Stimulated activated CD4-positive, alpha-beta T cell treated with anti-CD3 and anti-CD28 coated beads, Interleukin-12 subunit alpha, Interleukin-12 subunit beta, amount 100 ng/mL, for 4 hours (primary cell): ENCODE data around the gene FAM135A.
"Not testable (repeated sequence)": the region's sequence is repeated elsewhere in the genome, so short reads cannot be mapped to it uniquely, and the experiment has no call there.

Experiments
- DNase-seq: peaks from one replicate; pipeline ENCODE4 v3.0.0-alpha.2; 2020

Gene FAM135A

DNA sequence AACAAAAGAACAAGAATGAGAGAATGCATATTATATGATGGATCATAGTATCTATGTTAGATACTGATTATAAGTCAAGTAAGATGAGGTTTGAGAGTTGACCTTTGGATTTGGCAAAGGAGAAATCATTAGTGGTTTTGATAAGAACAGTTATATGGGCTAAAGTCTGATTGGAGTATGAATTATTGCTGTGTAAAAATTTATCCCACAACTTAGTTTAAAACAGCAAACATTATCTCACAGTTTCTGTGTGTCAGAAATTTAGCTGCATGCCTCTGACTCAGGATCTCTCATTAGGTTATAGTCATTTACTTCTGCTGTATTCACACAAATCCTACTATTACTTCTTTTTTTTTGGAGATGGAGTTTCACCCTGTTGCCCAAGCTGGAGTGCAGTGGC is 56.7 kb downstream of the FAM135A start:
- no peak for DNase-seq

DNA sequence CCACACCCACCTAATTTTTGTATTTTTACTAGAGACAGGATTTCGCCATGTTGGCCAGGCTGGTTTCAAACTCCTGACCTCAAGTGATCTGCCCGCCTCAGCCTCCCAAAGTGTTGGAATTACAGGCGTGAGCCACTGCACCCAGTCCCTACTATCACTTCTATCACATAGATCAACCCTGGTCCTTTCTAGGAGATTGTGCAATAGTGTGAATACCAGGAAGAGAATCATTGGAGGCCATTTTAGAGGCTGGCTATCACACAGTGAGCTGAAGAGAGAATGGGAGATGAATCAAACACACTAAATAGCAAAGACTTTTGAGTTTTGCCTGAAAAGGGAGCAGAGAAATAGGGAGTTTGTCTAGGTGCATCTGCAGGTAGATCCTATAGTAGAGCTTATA is 57.2 kb downstream of the FAM135A start:
- DNase-seq: not testable (repeated sequence)

DNA sequence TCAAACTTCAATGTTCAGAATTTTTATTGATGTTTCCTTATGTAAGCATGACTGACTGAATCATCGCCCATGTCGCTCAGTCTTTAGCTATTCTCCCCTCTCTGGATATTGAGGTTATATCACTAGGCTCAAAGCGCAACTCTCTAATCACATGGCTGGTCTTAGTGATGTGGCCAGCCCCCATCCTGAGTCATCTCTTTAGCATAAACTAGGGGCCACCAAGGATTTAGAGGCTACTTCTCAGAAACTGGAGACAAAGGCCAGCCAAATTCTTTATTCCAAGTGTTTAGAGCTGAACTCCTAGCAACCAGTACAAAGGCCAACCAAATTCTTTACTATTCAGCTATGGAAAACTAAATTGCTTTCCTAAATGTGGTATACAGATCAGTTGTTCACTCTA is 61.4 kb downstream of the FAM135A start:
- no peak for DNase-seq

- DNase-seq: no peak
Observed at GRCh38 chr6:70479236-70479635, 65.9 kb downstream of the FAM135A start.

GRCh38 chr6:70486638-70487037 is 73.3 kb downstream of the FAM135A start:
- not testable (repeated sequence) for DNase-seq

- no peak for DNase-seq
Observed at GRCh38 chr6:70489364-70489763, 76.1 kb downstream of the FAM135A start.

DNA sequence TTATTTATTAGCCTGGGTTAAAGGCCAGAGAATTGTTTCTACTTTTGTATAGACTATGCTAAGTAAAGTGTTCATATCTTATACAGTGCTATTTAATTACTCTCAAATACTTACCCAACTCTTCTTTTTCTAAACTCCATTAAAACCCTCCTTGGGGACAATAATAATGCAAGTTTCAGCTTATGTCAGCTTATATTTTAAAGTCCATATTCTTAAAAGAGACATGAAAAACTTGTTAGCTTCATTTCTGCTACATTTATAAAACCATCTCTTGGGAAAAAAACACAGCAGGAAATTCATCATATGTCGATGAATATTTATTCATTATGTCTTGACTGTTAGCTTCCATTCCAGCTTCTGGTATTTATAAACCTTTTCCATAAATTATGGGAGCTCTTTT is 81.5 kb downstream of the FAM135A start:
- DNase-seq: no peak

- DNase-seq: not testable (repeated sequence)
Observed at GRCh38 chr6:70495790-70496189, 82.5 kb downstream of the FAM135A start.

DNA sequence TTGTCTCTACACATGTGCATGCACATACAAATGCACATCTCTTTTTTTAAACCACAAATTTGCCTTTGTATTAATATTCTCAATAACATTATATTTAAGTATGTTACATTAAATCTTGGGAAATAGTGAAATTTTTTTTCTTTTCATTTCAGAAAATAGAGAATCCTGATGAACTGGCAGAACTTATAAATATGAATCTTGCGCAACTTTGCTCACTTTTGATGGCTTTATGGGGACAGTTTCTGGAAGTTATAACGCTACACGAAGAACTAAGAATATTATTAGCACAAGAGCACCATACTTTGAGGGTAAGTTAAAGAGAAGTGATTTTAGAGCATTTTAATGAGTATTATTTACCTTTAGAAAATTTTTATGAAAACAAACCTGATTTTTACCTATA is 89.2 kb downstream of the FAM135A start:
- no peak for DNase-seq

DNA sequence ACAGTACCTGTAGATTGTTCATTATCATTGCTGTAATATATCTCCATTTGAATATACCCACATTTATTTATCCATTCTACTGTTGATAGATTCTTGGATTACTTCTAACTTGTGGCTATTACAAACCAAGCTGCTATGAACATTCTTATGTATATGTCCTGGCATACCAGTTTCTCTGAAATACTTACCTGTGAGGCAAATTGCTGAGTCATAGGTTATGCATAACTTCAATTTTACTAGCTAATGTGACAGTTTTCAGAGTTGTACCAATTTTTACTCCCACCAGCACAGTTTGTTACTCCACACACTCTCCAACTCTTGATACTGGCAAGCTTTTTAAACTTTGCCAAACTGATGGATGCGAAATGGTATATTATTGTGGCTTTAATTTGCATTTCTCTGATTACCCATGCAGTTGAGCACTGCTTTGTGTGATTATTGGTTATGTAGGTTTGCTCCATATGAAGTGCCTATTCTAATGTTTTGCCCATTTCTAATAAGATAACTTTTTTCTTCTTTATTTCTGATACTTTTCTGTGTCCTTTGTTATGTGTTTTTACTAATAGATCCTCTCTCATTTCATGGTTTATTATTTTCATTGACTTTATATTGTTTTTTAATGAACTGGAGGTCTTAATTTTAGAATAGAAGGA is 90.6 kb downstream of the FAM135A start:
- DNase-seq: no peak

DNA sequence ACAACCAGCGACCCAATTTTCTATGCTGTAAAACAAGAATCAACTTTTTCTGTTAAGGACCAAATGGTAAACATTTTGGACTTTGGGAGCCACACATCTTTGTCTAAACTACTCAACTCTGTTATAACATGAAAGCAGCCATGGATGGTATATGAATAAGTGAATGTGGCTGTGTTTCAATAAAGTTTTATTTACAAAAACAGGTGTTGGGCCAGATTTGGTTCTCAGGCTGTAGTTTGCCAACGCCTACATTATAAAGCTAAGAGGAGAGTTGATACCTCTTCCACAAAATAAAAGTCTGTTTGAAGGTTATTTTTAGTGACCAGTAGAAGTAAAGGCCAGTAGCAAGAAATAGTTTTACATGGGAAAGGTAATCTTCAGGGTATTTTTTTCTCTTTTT is 93.0 kb downstream of the FAM135A start:
- no peak for DNase-seq

- no peak for DNase-seq
Observed at GRCh38 chr6:70507161-70507560, 93.9 kb downstream of the FAM135A start.

- DNase-seq: no peak
Observed at GRCh38 chr6:70508953-70509352, 95.6 kb downstream of the FAM135A start.

GRCh38 chr6:70510600-70510999 is 97.3 kb downstream of the FAM135A start:
- no peak for DNase-seq

GRCh38 chr6:70518723-70519122 is 105.4 kb downstream of the FAM135A start:
- DNase-seq: no peak

- DNase-seq: no peak
Observed at GRCh38 chr6:70520575-70520974, 107.3 kb downstream of the FAM135A start.

DNA sequence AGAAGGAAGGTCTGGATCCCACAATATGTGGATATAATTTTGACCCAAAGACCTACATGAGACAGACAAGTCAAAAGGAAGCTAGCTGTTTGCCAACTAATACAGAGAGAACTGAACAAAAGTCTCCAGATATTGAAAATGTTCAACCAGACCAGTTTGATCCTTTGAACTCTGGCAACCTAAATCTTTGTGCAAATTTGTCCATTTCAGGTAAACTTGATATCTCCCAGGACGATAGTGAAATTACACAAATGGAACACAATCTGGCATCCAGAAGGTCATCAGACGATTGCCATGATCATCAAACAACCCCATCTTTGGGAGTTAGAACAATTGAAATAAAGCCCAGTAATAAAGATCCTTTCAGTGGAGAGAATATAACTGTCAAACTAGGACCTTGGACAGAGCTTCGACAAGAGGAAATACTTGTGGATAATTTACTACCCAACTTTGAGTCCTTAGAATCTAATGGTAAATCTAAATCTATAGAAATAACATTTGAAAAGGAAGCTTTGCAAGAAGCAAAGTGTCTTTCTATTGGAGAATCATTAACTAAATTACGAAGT is 111.5 kb downstream of the FAM135A start:
- DNase-seq: no peak

DNA sequence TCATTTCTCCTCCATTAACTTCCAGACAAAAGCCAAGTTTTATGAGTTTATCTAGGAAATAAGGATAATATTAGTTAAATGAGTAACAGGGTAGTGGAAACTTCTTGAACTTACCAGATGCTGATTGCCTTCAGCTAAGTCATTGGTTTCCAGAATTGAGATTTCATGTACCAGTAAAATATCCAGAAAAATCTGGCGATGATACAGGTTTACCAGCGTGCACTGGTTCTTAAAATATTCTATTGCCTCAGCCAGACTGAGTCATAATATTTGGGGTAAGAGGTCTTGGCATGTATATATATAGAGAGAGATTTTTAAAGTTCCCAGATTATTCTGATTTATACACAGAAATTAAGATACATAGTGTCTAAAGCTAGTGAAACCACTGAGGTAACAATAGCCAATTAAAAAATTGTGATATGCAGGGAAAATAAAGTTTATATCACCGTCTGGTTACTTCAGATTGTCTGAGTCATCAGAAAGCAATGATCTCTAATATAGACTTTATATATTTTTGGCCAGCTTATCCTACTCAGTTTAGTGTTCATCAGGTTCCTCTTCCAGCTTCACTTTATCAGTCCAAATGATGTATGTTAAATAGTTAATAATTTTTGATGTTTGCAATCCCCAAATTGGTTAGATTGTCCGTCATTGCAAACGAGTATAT is 113.9 kb downstream of the FAM135A start:
- DNase-seq: no peak

DNA sequence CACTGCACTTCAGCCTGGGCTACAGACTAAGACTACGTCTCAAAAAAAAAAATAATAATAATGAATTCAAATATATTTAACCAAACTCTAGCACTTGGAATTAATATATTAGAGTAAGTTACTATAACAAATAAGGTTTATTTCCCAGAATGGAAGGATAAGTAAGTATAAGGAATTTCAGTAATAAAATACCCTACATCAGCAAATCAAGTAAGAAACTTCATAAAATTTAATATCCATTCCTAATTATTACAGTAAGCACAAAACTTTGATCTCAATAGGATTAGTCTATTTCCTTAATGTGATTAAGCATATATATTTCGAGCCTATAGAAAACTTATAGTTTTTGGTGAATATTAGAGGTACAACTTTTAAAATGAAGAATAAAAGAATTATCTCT is 116.7 kb downstream of the FAM135A start:
- DNase-seq: no peak

DNA sequence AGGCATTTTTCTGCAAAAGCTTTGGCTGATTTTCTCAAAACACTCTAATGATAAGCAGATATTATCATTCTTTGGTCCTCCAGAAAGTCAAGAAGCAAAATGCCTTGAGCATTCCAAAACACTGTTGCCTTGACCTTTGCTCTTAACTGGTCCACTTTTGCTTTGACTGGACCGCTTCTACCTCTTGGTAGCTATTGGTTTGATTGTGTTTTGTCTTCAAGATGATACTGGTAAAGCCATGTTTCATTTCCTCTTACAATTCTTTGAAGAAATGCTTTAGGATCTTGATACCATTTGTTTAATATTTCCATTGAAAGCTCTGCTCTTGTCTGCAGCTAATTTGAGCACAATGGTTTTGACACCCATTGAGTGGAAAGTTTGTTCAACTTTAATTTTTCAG is 117.8 kb downstream of the FAM135A start:
- no peak for DNase-seq

DNA sequence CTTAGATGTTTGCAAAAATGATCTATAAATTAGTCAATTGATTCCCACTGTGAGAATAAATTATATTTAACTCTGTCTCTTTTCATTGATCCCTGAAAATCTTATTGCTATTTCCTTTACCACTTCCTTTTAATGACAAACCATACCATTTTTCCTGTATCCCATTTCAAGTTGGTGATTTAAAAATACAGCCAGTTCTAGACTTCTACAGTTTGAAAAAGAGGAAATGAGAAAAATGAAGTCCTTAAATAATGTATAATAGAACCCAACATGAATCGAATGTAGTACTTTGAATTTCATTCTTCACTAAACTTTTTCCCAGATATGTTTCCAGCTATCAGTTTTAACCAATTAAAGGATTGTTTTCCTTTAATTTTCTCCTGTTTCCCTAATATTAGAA is 124.0 kb downstream of the FAM135A start:
- DNase-seq: no peak

GRCh38 chr6:70538376-70538775 is 125.1 kb downstream of the FAM135A start:
- no peak for DNase-seq

DNA sequence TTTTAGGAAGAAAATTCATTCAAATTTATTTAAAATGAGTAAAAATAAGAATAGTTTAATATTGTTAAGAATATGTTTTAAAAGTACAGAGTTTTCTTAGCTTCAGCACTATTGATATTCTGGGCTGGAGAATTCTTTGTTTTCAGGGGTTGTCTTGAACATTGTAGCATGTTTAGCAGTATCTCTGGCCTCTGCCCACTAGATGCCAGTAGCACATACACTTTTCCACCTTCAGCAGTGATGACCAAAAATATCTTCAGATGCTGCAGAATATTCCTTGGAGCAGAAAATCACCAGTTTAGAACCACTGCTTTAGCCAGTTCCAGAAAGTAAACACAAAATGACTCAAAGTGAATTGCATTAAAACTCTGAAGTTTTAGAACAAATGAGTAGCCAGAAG is 134.0 kb downstream of the FAM135A start:
- no peak for DNase-seq

GRCh38 chr6:70547905-70548304 is 134.6 kb downstream of the FAM135A start:
- DNase-seq: no peak

GRCh38 chr6:70549327-70549726 is 136.0 kb downstream of the FAM135A start:
- no peak for DNase-seq
